Measurements from ENCODE around the gene PRR3. TPM values are rescaled to one million over a fixed set of nuclear protein-coding genes. Genes with fewer than 3 reads are reported as not detected.

PRR3 gene
- total RNA-seq, 1 experiment from 2014 or later = 16.5 TPM

GRCh38 chr6:30542915-30543314 is 14.2 kb upstream of the PRR3 start:
- DNase-seq (ENCODE audit: low read depth, low spot score) = no peak
- BruUV-seq (replicated peaks) = no TSS peak
- ATAC-seq = no peak
- POLR2A ChIA-PET = no interaction called here
- Histone ChIP-seq H3K4me3 (ENCODE audit: low read depth in 2 of 2, low read length in 2 of 2) (no peak overlapping the region), H3K27me3 (ENCODE audit: control insufficient read depth, insufficient read depth, low read length) (no peaks in the 10 kb centered on the region), H3K9me3 (ENCODE audit: control insufficient read depth, insufficient read depth, low read depth, low read length) (no peaks in the 10 kb centered on the region), H3K36me3 (ENCODE audit: control insufficient read depth, insufficient read depth, low read length) (no peaks in the 10 kb centered on the region), H3K27ac (ENCODE audit: low read length) (no peak overlapping the region), H3K4me1 (ENCODE audit: control insufficient read depth, insufficient read depth, low read length) (no peaks in the 10 kb centered on the region; the same call in 1 of the 2 replicates)
- TF ChIP-seq TCF7L2 (IDR thresholded peaks at IDR 0.05; ENCODE audit: low read depth, low read length) (no peak), SIN3A (IDR thresholded peaks at IDR 0.05; ENCODE audit: borderline replicate concordance, insufficient read depth, low read depth, low read length) (no peak), REST (IDR thresholded peaks at IDR 0.05; ENCODE audit: insufficient read depth in 1 of 2, low read depth in 2 of 2, low read length in 1 of 2) (no peak), POLR2AphosphoS5 (IDR thresholded peaks at IDR 0.05; ENCODE audit: low read depth, low read length) (no peak), CTCF (IDR thresholded peaks at IDR 0.05) (peak; percentile 9; the same call in 1 of the 2 replicates)
- intact Hi-C loops (cut with micrococcal nuclease; ENCODE audit: unreplicated experiment) (no loop called here), in situ Hi-C loops (cut with HindIII; ENCODE audit: low pct_unique_long_range_greater_than_20kb, low sequenced_read_pairs) (loop anchor here (5.0 kb wide), 1 partner anchor 41 kb away; no protein-coding TSS in a partner anchor)
- CTCF ChIA-PET = no interaction called here

GRCh38 chr6:30543821-30544220 is 13.3 kb upstream of the PRR3 start:
- Histone ChIP-seq H3K4me1 (ENCODE audit: control insufficient read depth, insufficient read depth, low read length) (no peaks in the 10 kb centered on the region; the same call in 1 of the 2 replicates), H3K36me3 (ENCODE audit: control insufficient read depth, insufficient read depth, low read length) (no peaks in the 10 kb centered on the region), H3K27me3 (ENCODE audit: control insufficient read depth, insufficient read depth, low read length) (no peaks in the 10 kb centered on the region), H3K27ac (ENCODE audit: low read length) (no peak overlapping the region), H3K9me3 (ENCODE audit: control insufficient read depth, insufficient read depth, low read depth, low read length) (no peaks in the 10 kb centered on the region), H3K4me3 (ENCODE audit: low read depth in 2 of 2, low read length in 2 of 2) (no peak overlapping the region)
- intact Hi-C loops (cut with micrococcal nuclease; ENCODE audit: unreplicated experiment) = loop anchor here (1.0 kb wide), 1 partner anchor 61 kb away; no protein-coding TSS in a partner anchor
- CTCF ChIA-PET = interaction anchor here (0.8 to 1.4 kb wide), 2 partner anchors 11 to 372 kb away, joined by 3 to 6 read pairs; no protein-coding TSS in a partner anchor
- in situ Hi-C loops (cut with HindIII; ENCODE audit: low pct_unique_long_range_greater_than_20kb, low sequenced_read_pairs) = loop anchor here (5.0 kb wide), 1 partner anchor 42 kb away; no protein-coding TSS in a partner anchor
- BruUV-seq (replicated peaks) = no TSS peak
- no peak for ATAC-seq
- no peak for TF ChIP-seq SIN3A (IDR thresholded peaks at IDR 0.05; ENCODE audit: borderline replicate concordance, insufficient read depth, low read depth, low read length)
- no peak for TF ChIP-seq REST (IDR thresholded peaks at IDR 0.05; ENCODE audit: insufficient read depth in 1 of 2, low read depth in 2 of 2, low read length in 1 of 2)
- no peak for TF ChIP-seq TCF7L2 (IDR thresholded peaks at IDR 0.05; ENCODE audit: low read depth, low read length)
- no peak for TF ChIP-seq POLR2AphosphoS5 (IDR thresholded peaks at IDR 0.05; ENCODE audit: low read depth, low read length)
- TF ChIP-seq CTCF (IDR thresholded peaks at IDR 0.05) = no peak
- POLR2A ChIA-PET = no interaction called here
- DNase-seq (ENCODE audit: low read depth, low spot score) = no peak

Data from Panc1 (cell line).